ENCODE results near the gene C12orf54.
"Not testable (repeated sequence)": the region's sequence is repeated elsewhere in the genome, so short reads cannot be mapped to it uniquely, and the experiment has no call there.

GRCh38 chr12:48506836-48507235, 24.5 kb downstream of the C12orf54 start:
- not testable (repeated sequence) for TF ChIP-seq POLR2AphosphoS5, CTCF (IDR thresholded peaks at IDR 0.05)

Data from transverse colon (tissue), 4 donors.